Activated CD4-positive, CD25-positive, alpha-beta regulatory T cell treated with anti-CD3 and anti-CD28 coated beads, Interleukin-2, amount 50 U/mL, for 72 hours (primary cell): ENCODE measurements around the gene RAB31.

Experiments used
- DNase-seq: peaks from one replicate; pipeline ENCODE4 v3.0.0; 2021

Gene RAB31

DNA sequence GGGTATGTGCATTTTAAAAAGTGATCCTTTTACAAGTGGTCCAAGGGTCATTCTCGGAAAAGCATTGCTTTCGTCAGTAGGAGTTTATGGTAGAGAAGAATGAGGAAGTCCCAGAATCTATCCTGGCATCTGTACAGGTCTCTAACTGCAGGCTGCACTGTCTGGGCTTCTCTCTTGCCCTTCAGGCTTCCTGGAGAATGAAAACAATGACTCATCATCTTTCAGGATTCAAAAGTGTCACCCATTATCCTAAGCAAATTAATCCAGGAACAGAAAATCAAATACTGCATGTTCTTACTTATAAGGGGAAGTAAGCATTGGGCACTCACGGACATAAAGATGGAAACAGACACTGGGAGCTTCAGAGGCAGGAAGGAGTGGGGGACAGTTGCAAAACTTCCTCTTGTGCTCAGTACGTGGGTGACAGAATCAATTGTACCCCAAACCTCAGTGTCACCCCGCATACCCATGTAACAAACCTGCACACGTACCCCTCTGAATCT is 117.5 kb downstream of the RAB31 start:
- no peak for DNase-seq

DNA sequence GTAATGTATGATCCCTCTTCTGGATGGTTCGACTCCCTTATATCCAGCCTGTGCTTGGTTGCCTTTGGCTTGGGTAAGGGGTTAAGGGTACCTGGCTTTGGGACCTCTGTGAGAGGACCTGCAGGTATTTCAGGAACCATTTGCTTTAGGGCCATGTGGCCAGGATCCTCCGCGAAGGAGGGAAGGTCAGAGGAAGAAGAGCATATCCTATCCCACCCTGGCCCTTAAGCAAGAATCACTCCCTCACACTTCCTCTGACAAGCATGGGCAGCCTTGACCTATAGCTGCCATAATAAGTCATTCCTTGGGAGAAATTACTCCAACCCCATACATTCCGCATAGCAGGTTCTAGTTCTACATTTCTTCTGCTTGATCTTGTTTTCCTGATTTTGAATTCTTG is 118.6 kb downstream of the RAB31 start:
- DNase-seq = no peak

DNA sequence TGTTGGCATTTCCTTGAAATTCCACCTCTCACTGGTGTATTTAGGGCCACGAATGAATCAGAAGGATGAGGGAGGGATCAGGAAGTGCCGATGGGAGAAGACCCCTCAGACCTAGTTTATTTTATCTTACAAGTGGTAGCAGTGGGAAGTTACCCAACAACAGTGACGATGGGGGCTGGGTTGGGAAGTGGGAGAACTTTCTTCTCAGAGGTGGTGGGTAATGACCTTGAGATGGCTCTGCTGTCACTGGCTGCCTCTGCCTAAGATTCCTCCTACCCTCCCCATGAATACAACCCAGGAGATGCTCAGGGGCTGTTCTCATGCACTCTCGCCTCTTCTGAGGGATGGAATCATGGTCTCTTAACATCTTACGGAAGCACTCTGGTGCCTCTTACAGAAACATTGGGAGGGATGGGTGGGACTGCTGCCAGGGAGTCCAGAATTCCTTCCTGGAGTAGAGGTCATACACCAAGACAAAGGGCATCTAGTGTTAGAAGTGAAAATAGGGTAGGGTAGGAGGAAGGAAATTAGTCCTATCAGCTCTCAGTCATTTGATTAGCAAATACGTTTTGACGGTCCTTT is 119.2 kb downstream of the RAB31 start:
- DNase-seq = no peak

DNA sequence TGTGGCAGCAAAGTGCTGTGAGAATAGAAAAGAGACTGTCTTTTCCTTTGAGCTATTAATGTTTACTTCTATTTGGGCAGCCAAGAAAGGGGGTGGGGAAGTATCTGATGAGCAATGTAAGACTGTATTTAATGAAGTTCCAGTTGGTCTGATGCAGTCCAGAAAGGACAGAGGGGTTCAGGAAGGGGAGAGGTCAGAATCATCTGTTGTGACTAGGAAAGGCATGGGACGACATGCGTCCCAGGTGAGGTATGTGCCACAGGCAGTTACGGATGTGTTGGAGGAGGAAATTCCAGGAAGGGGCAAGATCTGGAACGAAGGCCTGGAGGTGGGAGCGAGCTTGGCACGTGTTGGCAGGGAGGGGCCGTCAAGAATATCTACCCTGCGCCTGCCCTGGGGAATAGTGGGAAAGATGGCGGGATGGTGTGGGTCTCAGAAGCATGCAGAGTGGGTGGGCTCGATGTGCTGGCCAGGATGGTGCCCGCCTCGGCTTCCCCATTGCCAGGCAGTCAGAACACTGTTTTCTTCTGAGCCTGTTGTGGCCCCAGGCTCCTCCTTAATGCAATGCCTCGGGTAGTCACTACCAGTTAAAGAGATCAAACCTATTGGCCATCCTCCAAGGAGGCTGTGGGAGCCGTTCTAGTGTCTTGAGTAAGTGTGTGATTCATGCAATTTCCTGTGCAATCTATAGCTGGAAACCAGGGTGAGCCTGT is 119.8 kb downstream of the RAB31 start:
- no peak for DNase-seq

DNA sequence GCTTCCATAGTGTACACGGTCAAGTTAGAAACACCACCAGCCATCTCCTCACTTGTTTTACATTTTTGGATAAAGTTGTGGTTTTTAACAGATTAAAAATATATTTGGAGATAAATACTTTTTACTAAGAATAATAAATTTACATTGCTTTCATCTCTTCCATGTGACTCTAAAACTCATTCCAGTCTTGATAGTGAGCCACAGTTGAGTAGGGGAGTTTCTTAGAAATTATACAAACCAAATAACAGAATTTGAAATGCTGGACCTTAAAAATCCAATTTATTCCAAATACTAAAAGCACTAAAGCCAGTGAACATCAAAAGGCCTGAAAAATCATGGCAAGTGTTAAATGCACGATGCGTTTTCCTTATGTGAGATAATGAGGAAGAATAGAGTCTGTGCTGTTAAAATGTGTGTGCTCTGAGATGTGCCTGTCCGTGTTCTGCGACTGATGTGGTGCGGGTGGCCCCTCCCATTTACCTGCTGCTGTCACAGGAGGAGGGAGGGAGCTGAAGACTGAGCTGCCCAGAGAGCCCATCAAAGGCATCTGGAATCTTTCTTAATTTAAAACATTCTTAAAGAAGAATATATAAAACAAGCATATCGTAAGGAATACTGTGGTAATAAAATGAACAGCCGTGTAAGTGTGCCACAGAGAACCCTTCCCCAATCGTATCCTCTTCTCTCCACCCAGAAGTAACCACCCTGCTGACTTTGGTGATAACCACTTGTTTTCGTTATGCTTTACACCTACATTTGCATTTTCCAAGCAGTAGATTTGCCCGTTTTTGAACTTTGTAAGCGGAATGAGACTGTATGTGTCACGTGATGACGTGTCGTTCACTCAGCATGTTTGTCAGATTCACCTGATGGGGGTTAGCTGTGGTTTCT is 120.7 kb downstream of the RAB31 start:
- DNase-seq = no peak

GRCh38 chr18:9829397-9829712 is 121.3 kb downstream of the RAB31 start:
- DNase-seq = no peak

DNA sequence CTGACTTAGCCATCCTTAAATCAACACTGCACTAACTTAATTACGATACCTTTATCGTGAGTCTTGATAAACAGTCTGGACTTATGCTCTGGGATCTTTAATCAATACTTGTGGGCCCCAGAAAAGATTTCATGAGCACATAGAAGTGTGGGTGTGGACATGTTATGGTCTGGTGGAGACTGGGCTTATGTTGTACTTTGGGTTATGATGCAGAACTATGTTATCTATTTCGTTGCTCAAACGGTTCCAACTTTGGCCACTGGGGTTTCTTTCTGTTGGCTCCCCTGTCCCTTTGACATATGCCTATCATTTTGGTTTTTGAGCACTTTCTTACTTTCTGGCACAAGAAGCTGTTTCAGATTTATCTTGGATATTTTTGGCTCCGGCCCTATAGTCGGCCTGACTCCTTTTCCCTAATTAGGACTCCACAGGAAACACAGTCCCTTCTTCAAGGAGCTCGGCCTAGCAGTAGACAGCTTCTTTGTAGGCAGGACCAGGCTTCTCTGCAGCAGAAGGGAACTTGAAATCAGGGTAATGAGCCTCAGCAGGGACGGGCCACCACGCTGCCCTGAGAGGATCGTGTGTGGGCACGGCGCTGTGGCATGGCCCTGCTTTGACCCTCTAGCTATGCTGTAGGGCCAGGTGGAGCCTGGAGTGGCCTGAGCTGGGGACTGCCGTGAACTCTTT is 123.1 kb downstream of the RAB31 start:
- DNase-seq = no peak

DNA sequence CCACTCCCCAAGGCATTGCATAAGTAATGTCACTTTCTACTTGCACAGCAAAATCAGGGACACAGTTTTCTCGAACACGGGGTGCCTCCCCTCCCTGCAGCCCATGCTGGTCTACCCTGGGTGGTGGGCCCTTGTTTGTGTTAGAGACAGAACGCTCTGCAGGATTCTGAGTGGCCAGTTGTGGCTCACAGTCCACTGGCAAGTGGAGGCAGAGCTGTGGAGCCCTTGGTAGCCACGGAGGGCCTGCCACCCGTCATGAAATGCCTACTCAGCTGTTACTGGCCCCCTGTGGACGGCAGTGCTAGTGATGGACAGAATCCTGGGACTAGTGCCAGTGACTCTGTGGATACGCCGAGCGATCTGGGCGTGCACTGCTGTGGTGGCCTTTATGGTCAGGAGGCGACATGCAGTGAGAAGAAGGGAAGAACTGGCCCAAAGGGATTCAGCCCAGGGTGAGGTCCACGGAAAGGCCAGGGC is 123.7 kb downstream of the RAB31 start:
- no peak for DNase-seq

GRCh38 chr18:9832871-9833270 is 124.8 kb downstream of the RAB31 start:
- DNase-seq = no peak

- no peak for DNase-seq
Observed at GRCh38 chr18:9834551-9834950, 126.5 kb downstream of the RAB31 start.

DNA sequence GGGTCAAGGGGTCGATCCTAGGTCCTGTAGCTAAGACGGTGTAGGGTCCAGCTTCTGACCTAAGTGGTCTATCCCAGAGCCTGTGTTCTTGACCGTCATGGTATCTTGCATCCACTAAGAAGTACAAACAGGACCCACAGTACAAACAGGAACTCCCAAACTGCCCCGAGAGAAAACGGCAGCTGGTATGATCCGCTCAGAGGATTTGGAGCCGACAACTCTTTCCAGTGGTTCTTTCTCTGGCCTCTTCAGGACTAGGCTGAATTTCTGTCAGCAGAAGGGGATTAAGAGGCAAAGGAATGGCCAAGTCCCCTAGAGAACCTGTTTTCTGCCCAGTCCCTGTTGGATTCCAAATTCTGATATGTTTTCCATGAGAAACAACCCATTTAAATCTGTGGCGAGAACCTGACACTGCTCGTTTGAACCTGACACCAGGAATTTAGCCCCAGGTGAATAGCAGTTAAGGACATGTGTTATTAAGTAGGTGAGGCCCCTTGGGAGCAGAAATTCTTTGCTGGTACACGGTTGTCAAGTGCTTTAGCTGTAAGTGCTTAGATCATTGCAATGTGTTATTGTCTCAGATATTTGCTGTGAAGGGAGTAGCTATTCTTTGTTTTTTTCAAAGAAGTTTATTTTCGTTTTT is 127.1 kb downstream of the RAB31 start:
- no peak for DNase-seq

DNA sequence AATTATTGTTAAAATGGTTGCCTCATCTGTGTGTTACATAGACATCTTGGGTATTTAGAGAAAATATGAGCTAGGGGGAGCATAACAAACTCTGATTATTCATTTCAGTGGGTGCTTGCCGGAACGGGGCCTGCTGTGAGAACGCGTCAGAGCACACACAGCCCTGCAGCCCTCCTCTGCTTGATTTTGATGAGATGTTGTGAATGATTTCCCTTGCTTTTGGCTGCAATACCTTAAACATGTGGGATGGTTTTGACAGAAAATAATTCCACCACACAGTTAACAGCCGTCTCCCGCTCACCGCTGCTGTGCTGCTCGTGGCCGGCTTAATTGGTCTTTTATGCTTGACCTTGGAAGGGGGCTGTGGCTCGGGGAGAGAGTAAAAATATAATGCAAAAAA is 127.7 kb downstream of the RAB31 start:
- no peak for DNase-seq

DNA sequence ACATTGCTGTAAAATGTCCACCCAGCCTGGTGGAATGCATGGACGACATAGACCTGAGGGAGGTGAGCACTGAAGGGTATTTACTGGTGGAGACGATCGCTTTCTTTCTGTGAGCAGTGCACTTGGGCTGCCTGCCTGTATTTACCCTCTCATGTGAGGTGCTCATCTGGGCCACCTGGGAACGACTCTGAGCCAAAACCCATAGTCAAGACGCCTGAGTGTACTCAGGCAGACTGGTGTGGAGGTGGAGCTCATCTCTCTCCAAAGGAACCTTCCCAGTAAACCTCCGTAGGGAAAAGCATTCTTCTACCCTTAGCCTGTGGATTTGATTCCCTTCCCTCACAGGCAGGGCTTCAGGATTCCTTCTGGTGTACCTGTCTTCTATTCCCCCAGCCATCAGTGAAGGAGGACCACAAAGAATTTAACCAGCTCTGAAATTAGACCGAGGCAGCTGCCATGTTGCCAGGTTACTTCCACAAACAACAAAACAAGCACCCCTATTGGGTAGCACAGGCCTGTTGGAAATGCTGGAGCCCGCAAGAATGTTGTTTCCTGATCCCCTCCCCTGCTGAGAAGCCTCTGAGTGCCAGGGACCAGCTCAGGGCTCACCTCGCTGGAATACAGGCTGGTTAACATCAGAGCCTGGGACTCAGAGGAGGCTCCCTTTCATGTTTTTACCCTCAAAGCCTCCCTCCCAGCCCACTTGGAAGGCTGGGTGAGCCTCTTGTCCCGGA is 130.2 kb downstream of the RAB31 start:
- DNase-seq = no peak

DNA sequence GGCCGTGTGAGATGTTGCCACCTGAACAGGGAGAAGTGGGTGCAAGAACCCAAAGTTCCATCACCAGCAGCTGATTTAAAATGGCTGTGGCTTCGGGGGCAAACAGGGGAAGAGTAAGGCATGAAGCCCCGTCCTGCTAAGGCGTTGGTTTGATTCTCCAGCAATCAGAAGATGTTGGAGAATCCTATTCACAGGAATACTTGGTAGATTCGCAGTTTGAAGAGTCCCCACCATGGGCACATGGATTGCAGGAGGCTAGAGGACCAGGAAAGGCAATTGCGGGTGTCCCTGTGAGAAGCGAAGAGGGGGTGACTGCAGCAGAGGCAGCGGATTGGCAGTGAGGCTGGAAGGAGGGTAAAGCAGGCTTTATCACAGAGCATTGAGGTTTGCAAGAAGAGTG is 131.1 kb downstream of the RAB31 start:
- no peak for DNase-seq

- no peak for DNase-seq
Observed at GRCh38 chr18:9839853-9840252, 131.8 kb downstream of the RAB31 start.

GRCh38 chr18:9841752-9842151 is 133.7 kb downstream of the RAB31 start:
- DNase-seq = no peak

DNA sequence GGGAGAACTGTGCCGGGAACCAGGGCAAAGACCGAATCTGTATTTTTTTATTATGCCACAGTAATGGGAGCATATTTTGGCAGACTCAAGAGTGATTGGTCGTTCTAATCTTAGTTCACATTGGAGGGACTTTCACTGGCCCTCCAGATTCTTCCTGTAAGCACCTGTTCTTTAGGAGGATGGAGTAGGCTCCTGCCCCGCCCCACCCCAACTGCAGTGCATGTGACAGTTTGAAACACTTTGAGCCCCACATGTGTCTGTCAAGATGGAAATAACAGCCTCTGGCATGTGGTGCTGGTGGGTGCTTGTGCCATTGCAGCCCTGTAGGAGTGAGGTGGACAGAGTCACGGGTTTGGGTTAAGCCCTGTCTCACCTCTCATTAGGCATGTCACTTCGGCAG is 134.3 kb downstream of the RAB31 start:
- no peak for DNase-seq

DNA sequence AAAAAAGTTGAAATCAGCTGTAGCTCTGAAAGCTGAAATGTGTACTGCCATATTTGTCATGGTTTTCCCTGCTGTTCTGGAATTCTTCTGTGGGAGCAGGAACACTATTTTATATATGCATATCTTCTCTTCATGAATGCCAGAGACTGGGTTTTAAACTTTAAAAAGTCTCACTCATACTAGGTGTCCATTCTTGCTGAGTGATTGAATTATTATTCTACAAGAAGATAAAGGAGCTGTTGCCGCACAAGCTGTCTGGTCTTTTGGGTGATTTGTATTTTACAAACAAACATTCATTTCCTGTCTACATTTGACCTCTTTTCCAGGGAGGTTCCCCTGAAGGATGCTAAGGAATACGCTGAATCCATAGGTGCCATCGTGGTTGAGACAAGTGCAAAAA is 137.2 kb downstream of the RAB31 start:
- no peak for DNase-seq

DNA sequence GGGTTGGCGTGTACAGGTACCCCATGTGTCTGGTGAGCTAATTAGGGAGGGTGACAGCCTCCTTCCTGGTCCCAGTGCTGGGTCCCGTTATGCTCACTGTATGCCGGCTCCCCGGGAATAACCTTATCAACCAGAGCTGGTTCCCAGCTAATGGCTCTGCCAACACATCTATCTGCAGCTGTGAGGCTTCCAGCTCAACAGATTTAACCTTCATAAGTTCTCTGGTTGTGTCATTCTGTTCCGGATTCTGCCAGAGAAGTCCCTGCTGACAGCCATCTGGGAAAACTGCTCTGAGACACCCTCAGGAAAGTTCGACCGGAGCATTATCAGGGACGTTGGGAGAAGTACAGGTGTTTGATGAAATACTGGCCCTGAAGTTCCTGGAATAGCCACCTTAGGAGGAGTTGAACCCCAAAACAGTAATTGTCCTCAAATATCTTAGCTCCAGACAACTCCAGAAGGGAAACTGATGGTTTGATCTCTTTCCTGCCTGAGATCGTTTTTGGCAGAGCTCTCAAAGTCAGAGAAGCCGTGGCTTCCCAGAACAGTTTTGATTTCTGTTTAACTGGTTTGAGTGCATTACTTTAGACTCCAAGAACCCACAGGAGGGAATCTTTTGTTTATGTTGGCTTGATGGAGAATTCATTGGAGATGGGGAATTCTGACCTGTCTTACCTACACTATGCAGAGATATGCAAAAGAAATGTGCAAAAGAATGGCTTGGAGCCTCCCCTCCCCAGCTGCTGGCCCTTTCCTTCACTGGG is 138.2 kb downstream of the RAB31 start:
- DNase-seq = no peak

DNA sequence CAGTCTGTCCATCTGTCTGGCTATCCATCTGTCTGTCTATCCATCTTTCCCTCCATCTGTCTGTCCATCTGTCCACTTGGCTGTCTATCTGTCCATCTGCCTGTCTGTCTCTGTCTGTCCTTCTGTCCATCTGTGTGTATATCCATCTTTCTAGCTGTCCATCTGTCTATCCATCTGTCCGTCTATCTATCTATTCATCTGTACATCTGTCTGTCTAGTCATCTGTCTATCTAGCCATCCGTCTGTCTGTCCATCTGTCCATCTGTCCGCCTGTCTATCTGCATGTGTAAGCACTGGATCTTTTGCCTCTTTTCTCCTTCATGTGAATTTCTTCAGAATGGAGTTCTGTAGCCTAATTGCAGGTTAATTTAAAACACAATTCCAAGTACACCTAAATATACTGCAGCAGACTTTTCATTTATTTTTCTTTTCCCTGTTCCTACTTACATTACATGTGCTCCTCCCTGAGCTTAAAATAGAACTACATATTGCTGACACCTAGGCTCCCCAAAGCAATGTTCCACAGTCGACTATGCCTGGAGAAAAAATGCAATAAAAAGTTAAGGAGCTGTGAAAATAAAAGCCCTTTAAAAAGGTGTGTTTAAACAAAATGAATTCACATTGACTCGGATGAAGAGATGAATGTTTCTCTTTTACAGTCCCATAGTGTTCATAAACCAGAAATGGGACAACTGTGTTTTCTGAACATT is 140.2 kb downstream of the RAB31 start:
- DNase-seq = no peak
